HepG2 (cell line): ENCODE results near the gene SSNA1. TPM values are rescaled to one million over a fixed set of nuclear protein-coding genes. Genes with fewer than 3 reads are reported as not detected.

Source experiments
- ATAC-seq: fragments of 200-7000 bp; cut with Tn5 transposase; 3 replicates; pipeline ENCODE4 v1.9.1; 2020; ENCODE audit warnings: mild to moderate bottlenecking, moderate library complexity
- BruUV-seq: library from RNA; stranded (reverse); fragments of 400-500 nt; replicated peaks from 2 replicates; lab custom pipeline; 2021; lab: Mats Ljungman, UMichigan
- CTCF ChIA-PET: fragments of 300-600 bp; formaldehyde crosslinking; extraction: SDS; loops from one replicate; lab custom pipeline; 2021; ENCODE audit warnings: low total read pairs, inconsistent platforms, low intra/inter-chr PET ratio; lab: Yijun Ruan, JAX
- POLR2A ChIA-PET: fragments of 350-600 bp; sonication (Branson Sonifier 250); formaldehyde crosslinking; loops from one replicate; lab custom pipeline; 2020; ENCODE audit warnings: antibody characterized with exemption, inconsistent platforms; lab: Yijun Ruan, JAX
- DNase-seq: peaks from one replicate; pipeline ENCODE4 v3.0.0-alpha.2; 2015; ENCODE audit warnings: low spot score
- FAIRE-seq: peaks from 3 replicates; lab custom pipeline; 2011; peaks lifted over from hg19 to GRCh38; lab: Jason Lieb, UNC
- H2AFZ ChIP-seq: one replicate; pipeline ENCODE4 v1.6.1; 2011; ENCODE audit warnings: low read length, inconsistent platforms
- H3K27ac ChIP-seq: fragments of 300-600 bp; 3 replicates; pipeline ENCODE4 v1.8.0; 2011; ENCODE audit warnings: mixed run types, mild to moderate bottlenecking, mixed read lengths, low read length, inconsistent platforms; ENCODE audit not compliant: insufficient read depth; ENCODE audit errors: extremely low read length
- H3K27me3 ChIP-seq, 2 experiments: fragments of 200-600 bp in 1 of 2; 2 replicates in 1 of 2; 3 replicates in 1 of 2; pipeline versions ENCODE4 v1.6.0 to v1.8.0; 2011; ENCODE audit warnings: low read length in 2 of 2, mild to moderate bottlenecking in 2 of 2, moderate library complexity in 2 of 2, inconsistent platforms in 1 of 2; ENCODE audit not compliant: insufficient read depth in 2 of 2, control insufficient read depth in 1 of 2
- H3K36me3 ChIP-seq, 2 experiments: fragments of 200-600 bp in 1 of 2; replicated peaks in 1 of 2; 2 replicates in 1 of 2; 3 replicates in 1 of 2; pipeline versions ENCODE4 v1.5.1 to v1.8.0; 2011; ENCODE audit warnings: low read length in 2 of 2, inconsistent platforms in 1 of 2; ENCODE audit not compliant: insufficient read depth in 2 of 2, control insufficient read depth in 1 of 2
- H3K4me1 ChIP-seq: 2 replicates; pipeline ENCODE4 v1.5.1; 2012; ENCODE audit warnings: low read length, inconsistent platforms; ENCODE audit not compliant: insufficient read depth
- H3K4me2 ChIP-seq: 2 replicates; pipeline ENCODE4 v1.6.0; 2011; ENCODE audit warnings: low read depth, low read length, inconsistent platforms
- H3K4me3 ChIP-seq, 3 experiments: fragments of 200-600 bp in 1 of 3; sonication (generic), shearing (Covaris generic) in 1 of 3; replicated peaks in 1 of 3; 2 replicates each; pipeline ENCODE4 v1.5.1; 2011 to 2016; ENCODE audit warnings: low read length in 3 of 3, inconsistent platforms in 2 of 3, low read depth in 2 of 3, mild to moderate bottlenecking in 2 of 3, control low read depth in 1 of 3, mixed read lengths in 1 of 3; ENCODE audit not compliant: insufficient read depth in 1 of 3
- H3K79me2 ChIP-seq: one replicate; pipeline ENCODE4 v1.6.1; 2011; ENCODE audit warnings: low read length, inconsistent platforms; ENCODE audit not compliant: insufficient read depth
- H3K9ac ChIP-seq: 2 replicates; pipeline ENCODE4 v1.6.0; 2011; ENCODE audit warnings: mild to moderate bottlenecking, low read depth, low read length, inconsistent platforms; ENCODE audit not compliant: insufficient read depth
- H3K9me3 ChIP-seq: 2 replicates; pipeline ENCODE4 v1.5.1; 2012; ENCODE audit warnings: mild to moderate bottlenecking, low read length
- H4K20me1 ChIP-seq: 2 replicates; pipeline ENCODE4 v1.6.0; 2011; ENCODE audit warnings: inconsistent platforms, mild to moderate bottlenecking, low read length, moderate library complexity; ENCODE audit not compliant: insufficient read depth
- ATF7 ChIP-seq, 2 experiments: fragments of 450-650 bp in 1 of 2; sonication (generic) in 1 of 2; formaldehyde crosslinking in 1 of 2; IDR thresholded peaks; 2 replicates each; pipeline versions ENCODE4 v1.4.0 to v1.6.1; 2016 to 2020; ENCODE audit warnings: antibody characterized with exemption in 1 of 2, mild to moderate bottlenecking in 1 of 2, missing genetic modification reagents in 1 of 2
- CENPBD1 ChIP-seq: sonication (generic); formaldehyde crosslinking; IDR thresholded peaks from 2 replicates; pipeline ENCODE4 v1.8.0; 2022; ENCODE audit warnings: missing genetic modification reagents, low read depth, mild to moderate bottlenecking, borderline replicate concordance
- CERS6 ChIP-seq: sonication (generic); formaldehyde crosslinking; IDR thresholded peaks from 2 replicates; pipeline ENCODE4 v1.5.0; 2020; ENCODE audit warnings: missing genetic modification reagents
- GRHL1 ChIP-seq: sonication (generic); formaldehyde crosslinking; conservative IDR thresholded peaks from 2 replicates; pipeline ENCODE4 v1.8.0; 2022; ENCODE audit warnings: missing genetic modification reagents
- HNRNPL ChIP-seq: fragments of 200-400 bp; formaldehyde crosslinking; IDR thresholded peaks from 2 replicates; pipeline ENCODE4 v1.6.1; 2017; ENCODE audit warnings: mild to moderate bottlenecking, low read depth, low read length
- MAFK ChIP-seq, 2 experiments: IDR thresholded peaks in 1 of 2; conservative IDR thresholded peaks in 1 of 2; 2 replicates each; pipeline ENCODE4 v1.6.1; 2011; ENCODE audit warnings: improper control_type of control experiment in 2 of 2, low read length in 2 of 2
- MED13 ChIP-seq: sonication (generic); formaldehyde crosslinking; IDR thresholded peaks from 2 replicates; pipeline ENCODE4 v1.5.0; 2020; ENCODE audit warnings: missing genetic modification reagents
- PAF1 ChIP-seq: IDR thresholded peaks from 2 replicates; pipeline ENCODE4 v1.6.1; 2016; ENCODE audit warnings: missing genetic modification reagents, missing compliant biosample characterization
- RAD51 ChIP-seq: fragments of 450-650 bp; IDR thresholded peaks from 2 replicates; pipeline ENCODE4 v1.6.1; 2016; ENCODE audit warnings: borderline replicate concordance
- SP5 ChIP-seq: IDR thresholded peaks from 2 replicates; pipeline ENCODE4 v1.6.1; 2016; ENCODE audit warnings: low read depth, borderline replicate concordance
- WGBS: methylation state at CpG from one replicate; pipeline ENCODE4 v1.1.6; 2017; ENCODE audit warnings: low lambda C conversion rate; 5-methylcytosine and 5-hydroxymethylcytosine counted together
- in situ Hi-C: cut with HindIII; loops from 2 replicates; pipeline ENCODE4 v1.10.0; 2017; ENCODE audit warnings: low pct_unique_long_range_greater_than_20kb; ENCODE audit not compliant: extremely low pct_ligation_motif_present
- intact Hi-C: fragments of 100-400 bp; cut with micrococcal nuclease; formaldehyde crosslinking; loops from one replicate; pipeline ENCODE4 v1.10.0; 2022; ENCODE audit not compliant: unreplicated experiment
- polyA plus RNA-seq, 8 experiments: library from polyadenylated mRNA; depleted of rRNA in 3 of 8; stranded (reverse) in 7 of 8; unstranded in 1 of 8; fragments of >200 nt; fragmentation: Illumina TruSeq in 4 of 8; extraction: Trizol in 4 of 8; gene quantifications; 2 replicates each; pipeline versions ENCODE4 v1.2.1 to v1.2.3, GENCODE V29; 2011 to 2016; ENCODE audit warnings: low read depth in 4 of 8, missing spikeins in 1 of 8, mixed read lengths in 1 of 8; ENCODE audit not compliant: insufficient read depth in 1 of 8
- total RNA-seq, 5 experiments: library from RNA; depleted of rRNA; stranded (reverse); fragments of >200 nt; fragmentation: Illumina TruSeq; extraction: Trizol; gene quantifications; 2 replicates each; pipeline ENCODE4 v1.2.3, GENCODE V29; 2016; ENCODE audit warnings: low read depth in 1 of 5
- TF ChIP-seq, protein P1 (sequence below): sonication (generic); formaldehyde crosslinking; IDR thresholded peaks from 2 replicates; pipeline ENCODE4 v1.5.0; 2020; ENCODE audit warnings: mild to moderate bottlenecking, missing genetic modification reagents, borderline replicate concordance

Gene SSNA1
- total and polyA plus RNA-seq, 2 of the 13 experiments (the other 11 are each of a cell fraction or from before 2014, with no cell fraction given): 35.9 to 49.4 TPM

DNA sequence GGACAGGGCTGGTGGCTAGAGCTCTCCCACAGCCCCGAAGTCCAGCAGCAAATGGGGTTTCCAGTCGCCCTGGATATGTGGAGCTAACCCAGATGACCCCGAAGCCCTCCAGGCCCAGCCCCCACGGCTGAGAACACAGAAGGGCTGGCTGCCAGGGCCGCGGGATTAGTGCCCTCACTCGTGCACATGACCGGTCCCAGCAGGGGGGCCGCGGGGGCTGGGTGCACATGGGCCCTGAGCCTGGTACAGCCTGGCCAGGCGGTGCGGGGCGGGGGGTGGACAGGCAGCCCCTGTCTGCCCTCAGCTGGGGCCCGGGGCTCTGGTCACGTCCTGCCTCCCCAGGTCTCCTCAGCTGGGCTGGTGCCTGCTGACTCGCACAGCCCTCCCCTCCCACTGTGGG is 5.9 kb downstream of the SSNA1 start:
- ATAC-seq (no peak), DNase-seq (no peak), FAIRE-seq (no peak)
- Histone ChIP-seq H3K27ac (no peak overlapping the region), H3K4me3 (no peak overlapping the region), H3K79me2 (peaks cover 50% of the 10 kb centered on the region), H3K9me3 (no peaks in the 10 kb centered on the region), H3K4me1 (peaks cover 57% of the 10 kb centered on the region), H3K36me3 (peaks cover 9 to 14% of the 10 kb centered on the region in 2 experiments; a peak in 3 of 5 replicates), H3K4me2 (0 out of 2 replicates have a peak overlapping the region, but pooled peaks have one; percentile 90), H2AFZ (no peak overlapping the region), H3K9ac (no peak overlapping the region), H3K27me3 (no peaks in the 10 kb centered on the region), H4K20me1 (no peaks in the 10 kb centered on the region; the same call in 1 of the 2 replicates)
- in situ Hi-C loops (no loop called here), intact Hi-C loops (no loop called here)
- TF ChIP-seq CERS6 (CRISPR knock-in tag) (no peak), ATF7 (IDR thresholded peaks at IDR 0.05) (no peak), ATF7 (CRISPR knock-in tag; IDR thresholded peaks at IDR 0.05) (no peak), HNRNPL (no peak), GRHL1 (CRISPR knock-in tag) (no peak), MED13 (no peak), RAD51 (no peak), PAF1 (CRISPR knock-in tag) (no peak), SP5 (CRISPR knock-in tag) (no peak), MAFK (conservative IDR thresholded peaks at IDR 0.05 in 1 of 2, IDR thresholded peaks at IDR 0.05 in 1 of 2; ENCODE audit: low read length in 2 of 2) (no peak), CENPBD1 (CRISPR knock-in tag) (no peak)
- TF ChIP-seq, protein P1, sequence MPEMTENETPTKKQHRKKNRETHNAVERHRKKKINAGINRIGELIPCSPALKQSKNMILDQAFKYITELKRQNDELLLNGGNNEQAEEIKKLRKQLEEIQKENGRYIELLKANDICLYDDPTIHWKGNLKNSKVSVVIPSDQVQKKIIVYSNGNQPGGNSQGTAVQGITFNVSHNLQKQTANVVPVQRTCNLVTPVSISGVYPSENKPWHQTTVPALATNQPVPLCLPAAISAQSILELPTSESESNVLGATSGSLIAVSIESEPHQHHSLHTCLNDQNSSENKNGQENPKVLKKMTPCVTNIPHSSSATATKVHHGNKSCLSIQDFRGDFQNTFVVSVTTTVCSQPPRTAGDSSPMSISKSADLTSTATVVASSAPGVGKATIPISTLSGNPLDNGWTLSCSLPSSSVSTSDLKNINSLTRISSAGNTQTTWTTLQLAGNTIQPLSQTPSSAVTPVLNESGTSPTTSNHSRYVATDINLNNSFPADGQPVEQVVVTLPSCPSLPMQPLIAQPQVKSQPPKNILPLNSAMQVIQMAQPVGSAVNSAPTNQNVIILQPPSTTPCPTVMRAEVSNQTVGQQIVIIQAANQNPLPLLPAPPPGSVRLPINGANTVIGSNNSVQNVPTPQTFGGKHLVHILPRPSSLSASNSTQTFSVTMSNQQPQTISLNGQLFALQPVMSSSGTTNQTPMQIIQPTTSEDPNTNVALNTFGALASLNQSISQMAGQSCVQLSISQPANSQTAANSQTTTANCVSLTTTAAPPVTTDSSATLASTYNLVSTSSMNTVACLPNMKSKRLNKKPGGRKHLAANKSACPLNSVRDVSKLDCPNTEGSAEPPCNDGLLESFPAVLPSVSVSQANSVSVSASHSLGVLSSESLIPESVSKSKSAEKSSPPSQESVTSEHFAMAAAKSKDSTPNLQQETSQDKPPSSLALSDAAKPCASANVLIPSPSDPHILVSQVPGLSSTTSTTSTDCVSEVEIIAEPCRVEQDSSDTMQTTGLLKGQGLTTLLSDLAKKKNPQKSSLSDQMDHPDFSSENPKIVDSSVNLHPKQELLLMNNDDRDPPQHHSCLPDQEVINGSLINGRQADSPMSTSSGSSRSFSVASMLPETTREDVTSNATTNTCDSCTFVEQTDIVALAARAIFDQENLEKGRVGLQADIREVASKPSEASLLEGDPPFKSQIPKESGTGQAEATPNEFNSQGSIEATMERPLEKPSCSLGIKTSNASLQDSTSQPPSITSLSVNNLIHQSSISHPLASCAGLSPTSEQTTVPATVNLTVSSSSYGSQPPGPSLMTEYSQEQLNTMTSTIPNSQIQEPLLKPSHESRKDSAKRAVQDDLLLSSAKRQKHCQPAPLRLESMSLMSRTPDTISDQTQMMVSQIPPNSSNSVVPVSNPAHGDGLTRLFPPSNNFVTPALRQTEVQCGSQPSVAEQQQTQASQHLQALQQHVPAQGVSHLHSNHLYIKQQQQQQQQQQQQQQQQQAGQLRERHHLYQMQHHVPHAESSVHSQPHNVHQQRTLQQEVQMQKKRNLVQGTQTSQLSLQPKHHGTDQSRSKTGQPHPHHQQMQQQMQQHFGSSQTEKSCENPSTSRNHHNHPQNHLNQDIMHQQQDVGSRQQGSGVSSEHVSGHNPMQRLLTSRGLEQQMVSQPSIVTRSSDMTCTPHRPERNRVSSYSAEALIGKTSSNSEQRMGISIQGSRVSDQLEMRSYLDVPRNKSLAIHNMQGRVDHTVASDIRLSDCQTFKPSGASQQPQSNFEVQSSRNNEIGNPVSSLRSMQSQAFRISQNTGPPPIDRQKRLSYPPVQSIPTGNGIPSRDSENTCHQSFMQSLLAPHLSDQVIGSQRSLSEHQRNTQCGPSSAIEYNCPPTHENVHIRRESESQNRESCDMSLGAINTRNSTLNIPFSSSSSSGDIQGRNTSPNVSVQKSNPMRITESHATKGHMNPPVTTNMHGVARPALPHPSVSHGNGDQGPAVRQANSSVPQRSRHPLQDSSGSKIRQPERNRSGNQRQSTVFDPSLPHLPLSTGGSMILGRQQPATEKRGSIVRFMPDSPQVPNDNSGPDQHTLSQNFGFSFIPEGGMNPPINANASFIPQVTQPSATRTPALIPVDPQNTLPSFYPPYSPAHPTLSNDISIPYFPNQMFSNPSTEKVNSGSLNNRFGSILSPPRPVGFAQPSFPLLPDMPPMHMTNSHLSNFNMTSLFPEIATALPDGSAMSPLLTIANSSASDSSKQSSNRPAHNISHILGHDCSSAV (CRISPR knock-in tag): no peak
- POLR2A ChIA-PET: no interaction called here
- no TSS peak for BruUV-seq
- CTCF ChIA-PET: no interaction called here
- WGBS: 85% methylated on average over 11 of the region's 16 CpGs
